Neural progenitor cell (in vitro differentiated cells): ENCODE measurements around the gene SLC25A42. TPM values are rescaled to one million over a fixed set of nuclear protein-coding genes. Genes with fewer than 3 reads are reported as not detected.

Experiments
- DNase-seq: peaks from one replicate; pipeline ENCODE4 v3.0.0-alpha.2; 2016; ENCODE audit warnings: low spot score
- H2AFZ ChIP-seq: fragments of 200-600 bp; sonication (generic); replicated peaks from 2 replicates; pipeline ENCODE4 v1.6.1; 2016; ENCODE audit warnings: antibody characterized with exemption
- H3F3A ChIP-seq: fragments of 200-600 bp; sonication (generic); 2 replicates; pipeline ENCODE4 v1.6.1; 2016; ENCODE audit warnings: antibody characterized with exemption, low read depth
- H3K27ac ChIP-seq: fragments of 200-600 bp; sonication (generic); 2 replicates; pipeline ENCODE4 v1.5.1; 2016; ENCODE audit warnings: mild to moderate bottlenecking
- H3K27me3 ChIP-seq: fragments of 200-600 bp; sonication (generic); 2 replicates; pipeline ENCODE4 v1.6.1; 2016; ENCODE audit warnings: mild to moderate bottlenecking, moderate library complexity
- H3K36me3 ChIP-seq: fragments of 200-600 bp; sonication (generic); 2 replicates; pipeline ENCODE4 v1.5.1; 2016
- H3K4me1 ChIP-seq: fragments of 200-600 bp; sonication (generic); 2 replicates; pipeline ENCODE4 v1.6.1; 2016; ENCODE audit warnings: mixed run types
- H3K4me2 ChIP-seq: fragments of 200-600 bp; sonication (generic); 2 replicates; pipeline ENCODE4 v1.6.1; 2016
- H3K4me3 ChIP-seq: fragments of 200-600 bp; sonication (generic); 2 replicates; pipeline ENCODE4 v1.5.1; 2016
- H3K79me2 ChIP-seq: fragments of 200-600 bp; sonication (generic); 2 replicates; pipeline ENCODE4 v1.6.1; 2016; ENCODE audit warnings: low read depth
- H3K9ac ChIP-seq: fragments of 200-600 bp; sonication (generic); 2 replicates; pipeline ENCODE4 v1.6.1; 2016
- H3K9me3 ChIP-seq: fragments of 200-600 bp; sonication (generic); 2 replicates; pipeline ENCODE4 v1.5.1; 2016; ENCODE audit warnings: low read depth
- H4K20me1 ChIP-seq: fragments of 200-600 bp; sonication (generic); 2 replicates; pipeline ENCODE4 v1.6.1; 2016; ENCODE audit warnings: low read depth
- H3K27ac Mint-ChIP-seq: 3 replicates; pipeline ENCODE4 v1.8.0; 2021; ENCODE audit warnings: mixed read lengths
- H3K27me3 Mint-ChIP-seq: 2 replicates; pipeline ENCODE4 v1.8.0; 2022; ENCODE audit warnings: low read depth, mild to moderate bottlenecking, inconsistent platforms, moderate library complexity, mixed read lengths; ENCODE audit not compliant: insufficient read depth
- H3K36me3 Mint-ChIP-seq: 3 replicates; pipeline ENCODE4 v1.8.0; 2021; ENCODE audit warnings: mixed read lengths
- H3K4me1 Mint-ChIP-seq: 3 replicates; pipeline ENCODE4 v1.8.0; 2021; ENCODE audit warnings: mixed read lengths
- H3K4me3 Mint-ChIP-seq: 3 replicates; pipeline ENCODE4 v1.8.0; 2021; ENCODE audit warnings: mild to moderate bottlenecking, moderate library complexity, mixed read lengths
- H3K9me3 Mint-ChIP-seq: 3 replicates; pipeline ENCODE4 v1.8.0; 2020; ENCODE audit warnings: mixed read lengths
- CTCF ChIP-seq: fragments of 200-600 bp; sonication (generic); IDR thresholded peaks from 2 replicates; pipeline ENCODE4 v1.5.1; 2017; ENCODE audit warnings: antibody characterized with exemption, mild to moderate bottlenecking
- EZH2 ChIP-seq: fragments of 200-600 bp; sonication (generic); IDR thresholded peaks from 2 replicates; pipeline ENCODE4 v1.6.1; 2017; ENCODE audit warnings: antibody characterized with exemption, mild to moderate bottlenecking, moderate library complexity
- EZH2phosphoT487 ChIP-seq: fragments of 200-600 bp; sonication (generic); IDR thresholded peaks from 2 replicates; pipeline ENCODE4 v1.6.1; 2017; ENCODE audit warnings: antibody characterized with exemption
- total RNA-seq: library from RNA; depleted of rRNA; stranded (reverse); fragments of >200 nt; gene quantifications from 2 replicates; pipeline ENCODE4 v1.2.3, GENCODE V29; 2015; ENCODE audit warnings: low replicate concordance

SLC25A42 gene
- total RNA-seq, 1 donor from 2014 or later: 4.0 TPM

GRCh38 chr19:19057317-19057716 lies 6.5 kb upstream of the SLC25A42 start:
- H3K36me3 Mint-ChIP-seq: peaks cover 9% of the 10 kb centered on the region
- H3K27me3 Mint-ChIP-seq: peaks cover 6% of the 10 kb centered on the region
- no peak for DNase-seq

GRCh38 chr19:19057720-19058119 lies 6.1 kb upstream of the SLC25A42 start:
- Histone ChIP-seq H3K4me3 (no peak overlapping the region), H3K36me3 (no peaks in the 10 kb centered on the region), H3F3A (peaks cover 2% of the 10 kb centered on the region), H3K4me1 (no peaks in the 10 kb centered on the region), H3K9me3 (no peaks in the 10 kb centered on the region), H3K27ac (no peak overlapping the region), H3K79me2 (no peaks in the 10 kb centered on the region), H3K9ac (no peak overlapping the region), H3K4me2 (no peak overlapping the region), H3K27me3 (no peaks in the 10 kb centered on the region), H2AFZ (no peak overlapping the region), H4K20me1 (no peaks in the 10 kb centered on the region)
- peaks cover 9% of the 10 kb centered on the region for H3K36me3 Mint-ChIP-seq
- H3K4me1 Mint-ChIP-seq: peaks cover 3% of the 10 kb centered on the region
- H3K4me3 Mint-ChIP-seq: no peak overlapping the region
- H3K9me3 Mint-ChIP-seq: no peaks in the 10 kb centered on the region
- no peak for DNase-seq
- TF ChIP-seq EZH2phosphoT487 (no peak), EZH2 (no peak), CTCF (no peak)
- H3K27ac Mint-ChIP-seq: no peak overlapping the region
- peaks cover 6% of the 10 kb centered on the region for H3K27me3 Mint-ChIP-seq

More at GRCh38 chr19:19057317-19057716, 6.5 kb upstream of the SLC25A42 start:
- H3K4me2 ChIP-seq: no peak overlapping the region
- no peak overlapping the region for H3K4me3 ChIP-seq
- no peak for TF ChIP-seq CTCF
- no peak overlapping the region for H3K4me3 Mint-ChIP-seq
- H3K36me3 ChIP-seq: no peaks in the 10 kb centered on the region
- no peak overlapping the region for H2AFZ ChIP-seq
- H4K20me1 ChIP-seq: no peaks in the 10 kb centered on the region
- no peaks in the 10 kb centered on the region for H3F3A ChIP-seq
- no peaks in the 10 kb centered on the region for H3K4me1 Mint-ChIP-seq
- H3K9ac ChIP-seq: no peak overlapping the region
- no peaks in the 10 kb centered on the region for H3K79me2 ChIP-seq
- H3K27me3 ChIP-seq: no peaks in the 10 kb centered on the region
- no peak overlapping the region for H3K27ac Mint-ChIP-seq
- no peaks in the 10 kb centered on the region for H3K4me1 ChIP-seq
- no peaks in the 10 kb centered on the region for H3K9me3 Mint-ChIP-seq
- H3K9me3 ChIP-seq: no peaks in the 10 kb centered on the region
- no peak overlapping the region for H3K27ac ChIP-seq

DNA sequence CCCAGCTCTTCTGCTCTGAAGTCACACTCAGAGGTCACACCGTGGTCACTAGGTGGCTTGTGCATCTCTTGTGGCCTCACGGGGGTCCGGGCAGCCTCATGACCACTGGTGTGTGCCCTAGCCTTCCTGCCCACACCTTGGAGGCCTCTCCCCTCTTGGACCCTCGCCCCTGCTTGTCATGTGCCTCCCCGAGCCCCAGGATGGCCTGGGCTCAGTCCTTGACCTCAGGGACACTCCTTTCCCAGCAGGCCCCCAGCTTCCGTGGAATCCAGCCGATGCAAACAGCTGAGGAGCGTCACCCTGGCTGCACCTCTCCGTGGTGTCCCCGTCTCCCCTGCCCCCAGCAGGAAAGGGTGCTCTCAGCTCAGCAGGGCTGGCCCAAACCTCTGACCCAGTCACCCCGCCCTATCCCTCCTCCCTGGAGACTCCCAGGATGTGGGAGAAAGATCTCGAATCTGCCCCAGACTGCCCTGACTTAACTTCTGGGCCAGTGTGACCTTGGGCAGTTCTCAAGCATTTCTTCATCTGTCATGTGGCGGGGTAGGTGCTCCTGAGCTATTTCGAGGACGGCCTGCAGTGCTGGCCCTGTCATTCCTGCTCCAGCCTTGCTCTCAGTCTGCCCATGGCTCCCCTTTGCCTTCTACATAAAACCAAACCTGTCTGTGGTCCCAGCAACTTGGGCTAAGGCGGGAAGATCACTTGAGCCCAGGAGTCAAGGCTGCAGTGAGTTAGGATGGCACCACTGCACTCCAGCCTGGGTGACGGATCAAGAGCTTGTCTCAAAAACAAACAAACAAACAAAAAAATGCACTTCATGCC lies 4.6 kb upstream of the SLC25A42 start:
- peaks cover 7% of the 10 kb centered on the region for H3K4me1 Mint-ChIP-seq
- H3K4me2 ChIP-seq: no peak overlapping the region
- H3K27ac ChIP-seq: no peak overlapping the region
- TF ChIP-seq EZH2phosphoT487: no peak
- TF ChIP-seq CTCF: no peak
- no peak for TF ChIP-seq EZH2
- H3K4me3 Mint-ChIP-seq: no peak overlapping the region
- H3K9ac ChIP-seq: no peak overlapping the region
- peaks cover 10% of the 10 kb centered on the region for H3K27me3 Mint-ChIP-seq
- H3K9me3 Mint-ChIP-seq: no peaks in the 10 kb centered on the region
- peaks cover 3% of the 10 kb centered on the region for H3K27me3 ChIP-seq
- DNase-seq: no peak
- no peaks in the 10 kb centered on the region for H3K9me3 ChIP-seq
- H2AFZ ChIP-seq: no peak overlapping the region
- peaks cover 2% of the 10 kb centered on the region for H3K4me1 ChIP-seq
- H3F3A ChIP-seq: peaks cover 8% of the 10 kb centered on the region
- H3K4me3 ChIP-seq: no peak overlapping the region
- H3K36me3 Mint-ChIP-seq: peaks cover 7% of the 10 kb centered on the region
- H3K79me2 ChIP-seq: no peaks in the 10 kb centered on the region
- H3K36me3 ChIP-seq: no peaks in the 10 kb centered on the region
- no peaks in the 10 kb centered on the region for H4K20me1 ChIP-seq
- H3K27ac Mint-ChIP-seq: no peak overlapping the region
